Measurements from ENCODE around the gene TRERF1. TPM values are rescaled to one million over a fixed set of nuclear protein-coding genes. Genes with fewer than 3 reads are reported as not detected.
"Not testable (repeated sequence)": the region's sequence is repeated elsewhere in the genome, so short reads cannot be mapped to it uniquely, and the experiment has no call there.

TRERF1 gene
- total RNA-seq, 1 experiment from 2014 or later, result 13.9 TPM

DNA sequence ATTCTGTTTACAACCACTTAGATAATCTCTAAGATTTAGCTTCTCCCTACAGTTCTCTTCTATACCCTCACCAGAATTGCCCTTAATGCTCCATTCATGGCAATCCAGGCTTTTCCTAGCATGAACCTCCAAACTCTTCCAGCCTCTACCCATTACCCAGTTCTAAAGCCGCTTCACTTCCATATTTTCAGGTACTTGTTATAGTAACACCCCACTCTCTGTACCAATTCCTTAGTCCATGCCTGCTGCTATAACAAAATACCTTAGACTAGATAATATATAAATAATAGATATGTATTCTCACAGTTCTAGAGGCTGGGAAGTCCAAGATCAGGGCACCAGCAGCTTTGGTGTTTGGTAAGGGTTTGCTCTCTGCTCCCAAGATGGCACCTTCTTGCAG, 16.5 kb upstream of the TRERF1 start:
- POLR2A ChIA-PET (ENCODE audit: unreplicated experiment), result no interaction called here
- no peaks in the 10 kb centered on the region for H3K79me2 ChIP-seq (ENCODE audit: low read length)
- H3K4me1 ChIP-seq (ENCODE audit: insufficient read depth, low read length), result no peaks in the 10 kb centered on the region
- no peaks in the 10 kb centered on the region for H4K20me1 ChIP-seq (ENCODE audit: low read length)
- no peaks in the 10 kb centered on the region for H3K27me3 ChIP-seq (ENCODE audit: low read length)
- CTCF ChIA-PET, result no interaction called here
- DNase-seq, result no peak
- H3K4me3 ChIP-seq (ENCODE audit: low read length), result no peak overlapping the region
- intact Hi-C loops (cut with micrococcal nuclease), result no loop called here
- H2AFZ ChIP-seq (ENCODE audit: low read length), result no peak overlapping the region
- no peak for ATAC-seq
- TF ChIP-seq EZH2phosphoT487 (IDR thresholded peaks at IDR 0.05; ENCODE audit: borderline replicate concordance, low read length), result no peak
- TF ChIP-seq, protein P1, sequence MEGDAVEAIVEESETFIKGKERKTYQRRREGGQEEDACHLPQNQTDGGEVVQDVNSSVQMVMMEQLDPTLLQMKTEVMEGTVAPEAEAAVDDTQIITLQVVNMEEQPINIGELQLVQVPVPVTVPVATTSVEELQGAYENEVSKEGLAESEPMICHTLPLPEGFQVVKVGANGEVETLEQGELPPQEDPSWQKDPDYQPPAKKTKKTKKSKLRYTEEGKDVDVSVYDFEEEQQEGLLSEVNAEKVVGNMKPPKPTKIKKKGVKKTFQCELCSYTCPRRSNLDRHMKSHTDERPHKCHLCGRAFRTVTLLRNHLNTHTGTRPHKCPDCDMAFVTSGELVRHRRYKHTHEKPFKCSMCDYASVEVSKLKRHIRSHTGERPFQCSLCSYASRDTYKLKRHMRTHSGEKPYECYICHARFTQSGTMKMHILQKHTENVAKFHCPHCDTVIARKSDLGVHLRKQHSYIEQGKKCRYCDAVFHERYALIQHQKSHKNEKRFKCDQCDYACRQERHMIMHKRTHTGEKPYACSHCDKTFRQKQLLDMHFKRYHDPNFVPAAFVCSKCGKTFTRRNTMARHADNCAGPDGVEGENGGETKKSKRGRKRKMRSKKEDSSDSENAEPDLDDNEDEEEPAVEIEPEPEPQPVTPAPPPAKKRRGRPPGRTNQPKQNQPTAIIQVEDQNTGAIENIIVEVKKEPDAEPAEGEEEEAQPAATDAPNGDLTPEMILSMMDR (conservative IDR thresholded peaks at IDR 0.05; ENCODE audit: low read depth, low read length), result no peak
- no peak for TF ChIP-seq EZH2 (IDR thresholded peaks at IDR 0.05; ENCODE audit: low read length, unreplicated experiment)
- peaks cover 3% of the 10 kb centered on the region; the same call in 1 of the 2 replicates for H3K9me3 ChIP-seq (ENCODE audit: low read length)
- no peaks in the 10 kb centered on the region for H3K9me2 ChIP-seq (replicated peaks; ENCODE audit: low read length)
- H3K9ac ChIP-seq (ENCODE audit: low read length), result no peak overlapping the region
- no TSS peak for BruUV-seq (replicated peaks)
- no peak overlapping the region for H3K27ac ChIP-seq (ENCODE audit: low read length)
- no peaks in the 10 kb centered on the region for H3K36me3 ChIP-seq (ENCODE audit: low read depth, low read length)
- H3F3A ChIP-seq (ENCODE audit: low read length, unreplicated experiment), result no peaks in the 10 kb centered on the region
- H3K4me2 ChIP-seq (ENCODE audit: low read length), result no peak overlapping the region

DNA sequence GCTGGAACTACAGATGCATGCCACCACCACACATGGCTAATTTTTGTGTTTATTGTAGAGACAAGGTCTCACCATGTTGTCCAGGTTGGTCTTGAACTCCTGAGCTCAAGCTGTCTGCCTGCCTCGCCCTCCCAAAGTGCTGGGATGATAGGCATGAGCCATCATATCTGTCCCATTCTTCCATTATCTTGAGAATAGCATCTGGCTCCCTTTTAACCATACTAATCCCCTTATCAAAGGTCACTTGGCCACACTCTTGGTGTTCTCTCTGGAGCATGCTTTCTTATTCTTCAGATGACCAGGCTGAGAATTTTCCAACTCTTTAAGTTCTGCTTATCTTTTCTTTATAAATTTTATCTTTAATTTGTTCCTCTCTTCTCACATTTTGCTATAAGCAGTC, 15.9 kb upstream of the TRERF1 start:
- H3K27me3 ChIP-seq (ENCODE audit: low read length), result no peaks in the 10 kb centered on the region
- no peaks in the 10 kb centered on the region for H3K36me3 ChIP-seq (ENCODE audit: low read depth, low read length)
- no peak overlapping the region for H2AFZ ChIP-seq (ENCODE audit: low read length)
- H3K79me2 ChIP-seq (ENCODE audit: low read length), result no peaks in the 10 kb centered on the region
- no peaks in the 10 kb centered on the region for H3K4me1 ChIP-seq (ENCODE audit: insufficient read depth, low read length)
- peaks cover 3% of the 10 kb centered on the region; the same call in 1 of the 2 replicates for H3K9me3 ChIP-seq (ENCODE audit: low read length)
- no peak overlapping the region for H3K4me3 ChIP-seq (ENCODE audit: low read length)
- H4K20me1 ChIP-seq (ENCODE audit: low read length), result no peaks in the 10 kb centered on the region
- no peaks in the 10 kb centered on the region for H3K9me2 ChIP-seq (replicated peaks; ENCODE audit: low read length)
- H3K9ac ChIP-seq (ENCODE audit: low read length), result no peak overlapping the region
- DNase-seq (no peak), ATAC-seq (no peak)
- ChIA-PET CTCF (interaction anchor here (0.7 kb wide), 1 partner anchor 45 kb away, joined by 8 read pairs; no protein-coding TSS in a partner anchor), POLR2A (ENCODE audit: unreplicated experiment) (no interaction called here)
- TF ChIP-seq, protein P1 (conservative IDR thresholded peaks at IDR 0.05; ENCODE audit: low read depth, low read length), result no peak
- intact Hi-C loops (cut with micrococcal nuclease), result no loop called here
- H3K27ac ChIP-seq (ENCODE audit: low read length), result no peak overlapping the region
- H3K4me2 ChIP-seq (ENCODE audit: low read length), result no peak overlapping the region
- no TSS peak for BruUV-seq (replicated peaks)
- no peaks in the 10 kb centered on the region for H3F3A ChIP-seq (ENCODE audit: low read length, unreplicated experiment)

DNA sequence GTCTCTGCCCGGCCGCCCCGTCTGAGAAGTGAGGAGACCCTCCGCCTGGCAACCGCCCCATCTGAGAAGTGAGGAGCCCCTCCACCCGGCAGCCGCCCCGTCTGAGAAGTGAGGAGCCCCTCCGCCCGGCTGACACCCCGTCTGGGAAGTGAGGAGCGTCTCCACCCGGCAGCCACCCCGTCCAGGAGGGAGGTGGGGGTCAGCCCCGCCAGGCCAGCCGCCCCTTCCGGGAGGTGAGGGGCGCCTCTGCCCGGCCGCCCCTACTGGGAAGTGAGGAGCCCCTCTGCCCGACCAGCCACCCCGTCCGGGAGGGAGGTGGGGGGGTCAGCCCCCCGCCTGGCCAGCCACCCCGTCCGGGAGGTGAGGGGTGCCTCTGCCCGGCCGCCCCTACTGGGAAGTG, 14.7 kb upstream of the TRERF1 start:
- H3K36me3 ChIP-seq (ENCODE audit: low read depth, low read length); H3K4me1 ChIP-seq (ENCODE audit: insufficient read depth, low read length); ATAC-seq; intact Hi-C loops (cut with micrococcal nuclease); H3K9me2 ChIP-seq (replicated peaks; ENCODE audit: low read length); H4K20me1 ChIP-seq (ENCODE audit: low read length); DNase-seq; H3K9ac ChIP-seq (ENCODE audit: low read length); CTCF ChIA-PET; BruUV-seq (replicated peaks); H3K27me3 ChIP-seq (ENCODE audit: low read length); H3K4me3 ChIP-seq (ENCODE audit: low read length); H3F3A ChIP-seq (ENCODE audit: low read length, unreplicated experiment); H3K27ac ChIP-seq (ENCODE audit: low read length); H2AFZ ChIP-seq (ENCODE audit: low read length); H3K79me2 ChIP-seq (ENCODE audit: low read length); H3K4me2 ChIP-seq (ENCODE audit: low read length); H3K9me3 ChIP-seq (ENCODE audit: low read length); POLR2A ChIA-PET (ENCODE audit: unreplicated experiment): not testable (repeated sequence)
